ENCODE data around the gene TBC1D3I. TPM values are rescaled to one million over a fixed set of nuclear protein-coding genes. Genes with fewer than 3 reads are reported as not detected.
"Not testable (repeated sequence)": the region's sequence is repeated elsewhere in the genome, so short reads cannot be mapped to it uniquely, and the experiment has no call there.

Gene TBC1D3I
- total RNA-seq, 4 donors from 2014 or later = 0.42 TPM; not detected in 3

GRCh38 chr17:36209575-36209974, 54.8 kb downstream of the TBC1D3I start:
- Histone ChIP-seq H3K36me3 (no peaks in the 10 kb centered on the region), H3K9me3 (no peaks in the 10 kb centered on the region), H3K4me1 (no peaks in the 10 kb centered on the region), H3K4me3 (no peak overlapping the region), H3K27me3 (peaks cover 3% of the 10 kb centered on the region), H3K27ac (no peak overlapping the region)
- DNase-seq (ENCODE audit: low spot score in 2 of 2) = no peak
- TF ChIP-seq POLR2A (IDR thresholded peaks at IDR 0.05) = no peak
- no peak for TF ChIP-seq EP300 (IDR thresholded peaks at IDR 0.05)
- TF ChIP-seq POLR2AphosphoS5 (IDR thresholded peaks at IDR 0.05) = no peak
- TF ChIP-seq CTCF (IDR thresholded peaks at IDR 0.05) = no peak

GRCh38 chr17:36207383-36207782, 57.0 kb downstream of the TBC1D3I start:
- DNase-seq (ENCODE audit: low spot score in 2 of 2); H3K4me1 ChIP-seq; H3K27me3 ChIP-seq; H3K27ac ChIP-seq; H3K4me3 ChIP-seq; H3K9me3 ChIP-seq; H3K36me3 ChIP-seq: not testable (repeated sequence)
- WGBS = 73% methylated on average over 6 of the region's 6 CpGs

GRCh38 chr17:36206486-36206821, 57.9 kb downstream of the TBC1D3I start:
- 50% methylated on average over 1 of the region's 1 CpG for WGBS
- not testable (repeated sequence) for H3K9me3 ChIP-seq; H3K36me3 ChIP-seq; H3K27me3 ChIP-seq; DNase-seq (ENCODE audit: low spot score in 2 of 2); H3K27ac ChIP-seq; H3K4me3 ChIP-seq; H3K4me1 ChIP-seq

GRCh38 chr17:36205637-36206485, 58.5 kb downstream of the TBC1D3I start:
- Histone ChIP-seq H3K27me3 (no peaks in the 10 kb centered on the region), H3K9me3 (no peaks in the 10 kb centered on the region), H3K4me3 (no peak overlapping the region), H3K4me1 (no peaks in the 10 kb centered on the region), H3K27ac (no peak overlapping the region), H3K36me3 (no peaks in the 10 kb centered on the region)
- DNase-seq (ENCODE audit: low spot score in 2 of 2) = no peak
- TF ChIP-seq CTCF (IDR thresholded peaks at IDR 0.05) (no peak), POLR2A (IDR thresholded peaks at IDR 0.05) (no peak), POLR2AphosphoS5 (IDR thresholded peaks at IDR 0.05) (no peak), EP300 (IDR thresholded peaks at IDR 0.05) (no peak)
- 79% methylated on average over 4 of the region's 4 CpGs for WGBS

- H3K27ac ChIP-seq = no peak overlapping the region
- no peaks in the 10 kb centered on the region for H3K36me3 ChIP-seq
- no peak overlapping the region for H3K4me3 ChIP-seq
- no peaks in the 10 kb centered on the region for H3K27me3 ChIP-seq
- 86% methylated on average over 7 of the region's 7 CpGs for WGBS
- DNase-seq (ENCODE audit: low spot score in 2 of 2) = no peak
- no peaks in the 10 kb centered on the region for H3K9me3 ChIP-seq
- TF ChIP-seq EP300 (IDR thresholded peaks at IDR 0.05) (no peak), POLR2A (IDR thresholded peaks at IDR 0.05) (no peak), POLR2AphosphoS5 (IDR thresholded peaks at IDR 0.05) (no peak), CTCF (IDR thresholded peaks at IDR 0.05) (no peak)
- no peaks in the 10 kb centered on the region for H3K4me1 ChIP-seq
These were observed 59.5 kb downstream of the TBC1D3I start for GRCh38 chr17:36204724-36205500.

Other genes with a start within 250 kb of the TBC1D3I start
- gene CCL23, start 246.6 kb downstream of the TBC1D3I start, total RNA-seq = 10 to 100 TPM in 1 of 4 donors, not detected in 3; 11.5 TPM
- gene CCL18, start 200.3 kb downstream of the TBC1D3I start, total RNA-seq = 1 to 10 TPM in 1 of 4 donors, not detected in 3; 1.5 TPM
- gene CCL3, start 174.4 kb downstream of the TBC1D3I start, total RNA-seq = under 1 TPM in 1 of 4 donors, not detected in 3; 0.79 TPM
- gene CCL4, start 160.7 kb downstream of the TBC1D3I start, total RNA-seq = under 1 TPM in 1 of 4 donors, not detected in 3; 0.97 TPM
- 10 to 100 TPM in 2 of 4 donors, 1 to 10 TPM in 2; 6.1 to 28.3 (median 12.8) TPM for gene TBC1D3B, start 87.9 kb downstream of the TBC1D3I start, total RNA-seq
- not detected for gene CCL3L1, start 67.8 kb downstream of the TBC1D3I start, total RNA-seq
- 1 to 10 TPM in 1 of 4 donors, not detected in 3; 1.5 TPM for gene CCL4L2, start 53.5 kb downstream of the TBC1D3I start, total RNA-seq
- 1 to 10 TPM in 1 of 4 donors, not detected in 3; 4.6 TPM for gene TBC1D3G, start 59.3 kb upstream of the TBC1D3I start, total RNA-seq
- not detected for gene TBC1D3H, start 123.9 kb upstream of the TBC1D3I start, total RNA-seq
- gene ZNHIT3, start 222.1 kb upstream of the TBC1D3I start, total RNA-seq = 10 to 100 TPM; 19.7 to 34.5 (median 26.3) TPM

Measured in suprapubic skin (tissue), 4 donors.